Endodermal cell (in vitro differentiated cells): ENCODE results near the gene HLF. TPM values are rescaled to one million over a fixed set of nuclear protein-coding genes. Genes with fewer than 3 reads are reported as not detected.

ENCODE experiments used
- DNase-seq: peaks from one replicate; pipeline ENCODE4 v3.0.0-alpha.2; 2017
- H3K27ac ChIP-seq: 2 replicates; pipeline ENCODE4 v1.5.1; 2013; ENCODE audit warnings: mild to moderate bottlenecking, low read depth, low read length, moderate library complexity
- H3K27me3 ChIP-seq: 2 replicates; pipeline ENCODE4 v1.6.1; 2013; ENCODE audit warnings: mild to moderate bottlenecking, low read length, moderate library complexity; ENCODE audit not compliant: insufficient read depth, control insufficient read depth, poor library complexity, severe bottlenecking
- H3K36me3 ChIP-seq: 2 replicates; pipeline ENCODE4 v1.7.0; 2013; ENCODE audit warnings: mild to moderate bottlenecking, low read length, moderate library complexity; ENCODE audit not compliant: control insufficient read depth, insufficient read depth
- H3K4me1 ChIP-seq: one replicate; pipeline ENCODE4 v1.7.0; 2013; ENCODE audit warnings: low read length; ENCODE audit not compliant: control insufficient read depth, insufficient read depth
- H3K4me3 ChIP-seq: 2 replicates; pipeline ENCODE4 v1.5.1; 2013; ENCODE audit warnings: mild to moderate bottlenecking, low read length, moderate library complexity
- H3K9ac ChIP-seq: 2 replicates; pipeline ENCODE4 v1.6.1; 2013; ENCODE audit warnings: mild to moderate bottlenecking, low read length, moderate library complexity; ENCODE audit not compliant: poor library complexity, severe bottlenecking; ENCODE audit errors: extremely low read depth
- H3K9me3 ChIP-seq: 2 replicates; pipeline ENCODE4 v1.6.1; 2013; ENCODE audit warnings: mild to moderate bottlenecking, low read length, moderate library complexity; ENCODE audit not compliant: control insufficient read depth
- H3K27ac Mint-ChIP-seq: 2 replicates; pipeline ENCODE4 v1.8.0; 2020; ENCODE audit warnings: mixed read lengths
- H3K27me3 Mint-ChIP-seq: 2 replicates; pipeline ENCODE4 v1.8.0; 2021; ENCODE audit warnings: mild to moderate bottlenecking, mixed read lengths; ENCODE audit not compliant: insufficient read depth
- H3K36me3 Mint-ChIP-seq: 2 replicates; pipeline ENCODE4 v1.8.0; 2020; ENCODE audit warnings: low read depth, mixed read lengths
- H3K4me1 Mint-ChIP-seq: 2 replicates; pipeline ENCODE4 v1.8.0; 2020; ENCODE audit warnings: mixed read lengths
- H3K4me3 Mint-ChIP-seq: 2 replicates; pipeline ENCODE4 v1.8.0; 2020; ENCODE audit warnings: mild to moderate bottlenecking, moderate library complexity, mixed read lengths
- H3K9me3 Mint-ChIP-seq: 2 replicates; pipeline ENCODE4 v1.8.0; 2020; ENCODE audit warnings: mild to moderate bottlenecking, mixed read lengths
- CTCF ChIP-seq: fragments of 200-600 bp; sonication (generic); conservative IDR thresholded peaks from 2 replicates; pipeline ENCODE4 v1.5.0; 2021; ENCODE audit warnings: antibody characterized with exemption, mild to moderate bottlenecking
- WGBS, 2 experiments: methylation state at CpG; one replicate each; pipeline versions ENCODE4 v1.1.5 to v1.1.7; 2013; ENCODE audit warnings: missing lambda C conversion rate in 2 of 2, mixed read lengths in 1 of 2; ENCODE audit not compliant: insufficient coverage in 1 of 2, insufficient read length in 1 of 2; 5-methylcytosine and 5-hydroxymethylcytosine counted together
- total RNA-seq, 2 donors: library from RNA; stranded (reverse); fragmentation: NEBNext Ultra II Directional in 1 of 2; extraction: Animal tissue kit (Norgen Biotek cat#: 25700) in 1 of 2; gene quantifications; 2 replicates in 1 of 2; 3 replicates in 1 of 2; pipeline ENCODE4 v1.2.1, GENCODE V29; 2021

HLF gene
- total RNA-seq, 2 donors from 2014 or later, result not detected

- Histone ChIP-seq H3K4me1 (no peaks in the 10 kb centered on the region), H3K9ac (no peak overlapping the region), H3K9me3 (peaks cover 6% of the 10 kb centered on the region), H3K36me3 (no peaks in the 10 kb centered on the region), H3K27me3 (peaks cover 79% of the 10 kb centered on the region), H3K4me3 (peak overlapping the region; percentile 72), H3K27ac (no peak overlapping the region)
- Mint-ChIP-seq H3K27me3 (peaks cover 85% of the 10 kb centered on the region), H3K36me3 (no peaks in the 10 kb centered on the region), H3K4me3 (peak overlapping the region; percentile 45), H3K9me3 (peaks cover 5% of the 10 kb centered on the region), H3K27ac (no peak overlapping the region), H3K4me1 (peaks cover 12% of the 10 kb centered on the region)
- DNase-seq, result peak; percentile 62
- TF ChIP-seq CTCF, result no peak
- 8% methylated on average over 31 of the region's 31 CpGs; no CpG with 5 or more reads in 1 of the 2 experiments for WGBS, 2 experiments
Observed at GRCh38 chr17:55263569-55264277, 1.0 kb upstream of the HLF start.

- no peaks in the 10 kb centered on the region for H3K36me3 Mint-ChIP-seq
- Histone ChIP-seq H3K27me3 (peaks cover 84% of the 10 kb centered on the region), H3K9me3 (peaks cover 6% of the 10 kb centered on the region), H3K27ac (no peak overlapping the region), H3K9ac (no peak overlapping the region), H3K36me3 (no peaks in the 10 kb centered on the region), H3K4me3 (peak overlapping the region; percentile 72), H3K4me1 (no peaks in the 10 kb centered on the region)
- no peak for TF ChIP-seq CTCF
- H3K4me1 Mint-ChIP-seq, result peaks cover 12% of the 10 kb centered on the region
- DNase-seq, result peak; percentile 73
- no peak overlapping the region for H3K27ac Mint-ChIP-seq
- H3K9me3 Mint-ChIP-seq, result peaks cover 5% of the 10 kb centered on the region
- H3K4me3 Mint-ChIP-seq, result peak overlapping the region; percentile 45
- 0 to 10% methylated on average over 4 to 13 of the region's 13 CpGs for WGBS, 2 experiments
- H3K27me3 Mint-ChIP-seq, result peaks cover 90% of the 10 kb centered on the region
Observed at GRCh38 chr17:55264278-55264644, 499 bp upstream of the HLF start.

GRCh38 chr17:55265311-55266021, 706 bp downstream of the HLF start:
- DNase-seq, result no peak
- Histone ChIP-seq H3K9ac (no peak overlapping the region), H3K4me1 (no peaks in the 10 kb centered on the region), H3K27ac (no peak overlapping the region), H3K4me3 (peak overlapping the region; percentile 49), H3K36me3 (no peaks in the 10 kb centered on the region), H3K9me3 (peaks cover 6% of the 10 kb centered on the region), H3K27me3 (peaks cover 96% of the 10 kb centered on the region)
- H3K27me3 Mint-ChIP-seq, result peaks cover 97% of the 10 kb centered on the region
- peaks cover 10% of the 10 kb centered on the region for H3K4me1 Mint-ChIP-seq
- 0 to 3% methylated on average over 1 to 49 of the region's 52 CpGs for WGBS, 2 experiments
- peak overlapping the region; percentile 45 for H3K4me3 Mint-ChIP-seq
- H3K36me3 Mint-ChIP-seq, result no peaks in the 10 kb centered on the region
- H3K9me3 Mint-ChIP-seq, result peaks cover 5% of the 10 kb centered on the region
- TF ChIP-seq CTCF, result no peak
- H3K27ac Mint-ChIP-seq, result no peak overlapping the region
